ENCODE results near the gene FAM209A. TPM values are rescaled to one million over a fixed set of nuclear protein-coding genes. Genes with fewer than 3 reads are reported as not detected.

FAM209A gene
- polyA plus RNA-seq, 1 donor (not counting 4 experiments of a cell fraction or from before 2014, with no cell fraction given): 0.35 TPM

DNA sequence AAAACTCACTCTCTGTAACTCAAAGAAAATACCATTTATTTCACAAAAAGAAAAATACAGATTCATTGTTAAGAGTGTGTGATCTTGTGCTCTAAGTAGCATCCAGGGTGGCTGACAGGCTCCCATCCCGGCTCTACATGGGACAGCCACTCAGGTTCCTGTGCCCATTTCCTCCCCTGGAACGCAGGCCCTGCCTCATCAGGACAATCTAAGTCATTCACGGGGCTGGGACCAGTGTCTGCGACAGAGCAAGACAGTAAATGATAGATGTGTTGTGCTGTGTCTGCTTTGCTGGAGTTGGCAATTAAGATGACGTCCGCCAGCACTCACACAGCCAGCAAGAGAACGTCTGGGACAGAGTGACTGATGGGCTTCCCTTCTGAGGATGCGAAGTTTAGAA lies 6.9 kb upstream of the FAM209A start:
- TF ChIP-seq, protein P1, sequence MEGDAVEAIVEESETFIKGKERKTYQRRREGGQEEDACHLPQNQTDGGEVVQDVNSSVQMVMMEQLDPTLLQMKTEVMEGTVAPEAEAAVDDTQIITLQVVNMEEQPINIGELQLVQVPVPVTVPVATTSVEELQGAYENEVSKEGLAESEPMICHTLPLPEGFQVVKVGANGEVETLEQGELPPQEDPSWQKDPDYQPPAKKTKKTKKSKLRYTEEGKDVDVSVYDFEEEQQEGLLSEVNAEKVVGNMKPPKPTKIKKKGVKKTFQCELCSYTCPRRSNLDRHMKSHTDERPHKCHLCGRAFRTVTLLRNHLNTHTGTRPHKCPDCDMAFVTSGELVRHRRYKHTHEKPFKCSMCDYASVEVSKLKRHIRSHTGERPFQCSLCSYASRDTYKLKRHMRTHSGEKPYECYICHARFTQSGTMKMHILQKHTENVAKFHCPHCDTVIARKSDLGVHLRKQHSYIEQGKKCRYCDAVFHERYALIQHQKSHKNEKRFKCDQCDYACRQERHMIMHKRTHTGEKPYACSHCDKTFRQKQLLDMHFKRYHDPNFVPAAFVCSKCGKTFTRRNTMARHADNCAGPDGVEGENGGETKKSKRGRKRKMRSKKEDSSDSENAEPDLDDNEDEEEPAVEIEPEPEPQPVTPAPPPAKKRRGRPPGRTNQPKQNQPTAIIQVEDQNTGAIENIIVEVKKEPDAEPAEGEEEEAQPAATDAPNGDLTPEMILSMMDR (optimal IDR thresholded peaks at IDR 0.05 in 1 of 3, IDR thresholded peaks at IDR 0.05 in 1 of 3, conservative IDR thresholded peaks at IDR 0.05 in 1 of 3; ENCODE audit: extremely low read depth in 1 of 3, insufficient read depth in 2 of 3, low read length in 3 of 3): no peak
- no peak for TF ChIP-seq EZH2 (IDR thresholded peaks at IDR 0.05; ENCODE audit: low read length)
- dilution Hi-C loops (cut with MboI; ENCODE audit: extremely low pct_ligation_motif_present, low sequenced_read_pairs): no loop called here
- FAIRE-seq: no peak

GRCh38 chr20:56518126-56518525 lies 6.4 kb upstream of the FAM209A start:
- H3K4me2 ChIP-seq (ENCODE audit: control insufficient read depth, extremely low read depth, insufficient read depth, low read depth, low read length): no peak overlapping the region
- DNase-seq (ENCODE audit: low read depth, low spot score) (no peak), FAIRE-seq (no peak)
- H3K4me1 ChIP-seq (ENCODE audit: control insufficient read depth, extremely low read depth, insufficient read depth, low read length): no peaks in the 10 kb centered on the region
- H3K4me3 ChIP-seq (ENCODE audit: control insufficient read depth in 2 of 3, extremely low read depth in 1 of 3, insufficient read depth in 2 of 3, low read depth in 1 of 3, low read length in 3 of 3): no peak overlapping the region
- H3K27me3 ChIP-seq (ENCODE audit: control insufficient read depth, extremely low read depth, insufficient read depth, low read length): no peaks in the 10 kb centered on the region
- H4K20me1 ChIP-seq (ENCODE audit: control insufficient read depth, extremely low read depth, insufficient read depth, low read length): no peaks in the 10 kb centered on the region
- no peak for TF ChIP-seq EZH2 (IDR thresholded peaks at IDR 0.05; ENCODE audit: low read length)
- TF ChIP-seq, protein P1 (optimal IDR thresholded peaks at IDR 0.05 in 1 of 3, IDR thresholded peaks at IDR 0.05 in 1 of 3, conservative IDR thresholded peaks at IDR 0.05 in 1 of 3; ENCODE audit: extremely low read depth in 1 of 3, insufficient read depth in 2 of 3, low read length in 3 of 3): no peak
- H3K9me3 ChIP-seq (ENCODE audit: control insufficient read depth, low read depth, low read length): no peaks in the 10 kb centered on the region
- H3K79me2 ChIP-seq (ENCODE audit: control insufficient read depth, insufficient read depth, low read length): no peaks in the 10 kb centered on the region
- peaks cover 0 to 19% of the 10 kb centered on the region in 2 experiments for H3K36me3 ChIP-seq (ENCODE audit: control insufficient read depth in 2 of 2, extremely low read depth in 1 of 2, insufficient read depth in 2 of 2, low read length in 2 of 2)
- no peaks in the 10 kb centered on the region for H3K9me1 ChIP-seq (ENCODE audit: control insufficient read depth, extremely low read depth, insufficient read depth, low read length)
- dilution Hi-C loops (cut with MboI; ENCODE audit: extremely low pct_ligation_motif_present, low sequenced_read_pairs): no loop called here
- no peak overlapping the region for H2AFZ ChIP-seq (ENCODE audit: control insufficient read depth, low read length)
- H3K9ac ChIP-seq (ENCODE audit: control insufficient read depth, extremely low read depth, insufficient read depth, low read length): no peak overlapping the region
- H3K27ac ChIP-seq (ENCODE audit: control insufficient read depth, insufficient read depth, low read length): no peak overlapping the region

More for the DNA sequence above, 6.9 kb upstream of the FAM209A start:
- Histone ChIP-seq H2AFZ (ENCODE audit: control insufficient read depth, low read length) (no peak overlapping the region), H3K9ac (ENCODE audit: control insufficient read depth, extremely low read depth, insufficient read depth, low read length) (no peak overlapping the region), H3K36me3 (ENCODE audit: control insufficient read depth in 2 of 2, extremely low read depth in 1 of 2, insufficient read depth in 2 of 2, low read length in 2 of 2) (peaks cover 0 to 21% of the 10 kb centered on the region in 2 experiments), H3K4me3 (ENCODE audit: control insufficient read depth in 2 of 3, extremely low read depth in 1 of 3, insufficient read depth in 2 of 3, low read depth in 1 of 3, low read length in 3 of 3) (no peak overlapping the region), H3K4me1 (ENCODE audit: control insufficient read depth, extremely low read depth, insufficient read depth, low read length) (no peaks in the 10 kb centered on the region), H3K9me1 (ENCODE audit: control insufficient read depth, extremely low read depth, insufficient read depth, low read length) (no peaks in the 10 kb centered on the region), H3K27ac (ENCODE audit: control insufficient read depth, insufficient read depth, low read length) (no peak overlapping the region), H3K79me2 (ENCODE audit: control insufficient read depth, insufficient read depth, low read length) (no peaks in the 10 kb centered on the region), H3K4me2 (ENCODE audit: control insufficient read depth, extremely low read depth, insufficient read depth, low read depth, low read length) (no peak overlapping the region), H3K9me3 (ENCODE audit: control insufficient read depth, low read depth, low read length) (no peaks in the 10 kb centered on the region), H4K20me1 (ENCODE audit: control insufficient read depth, extremely low read depth, insufficient read depth, low read length) (no peaks in the 10 kb centered on the region), H3K27me3 (ENCODE audit: control insufficient read depth, extremely low read depth, insufficient read depth, low read length) (no peaks in the 10 kb centered on the region)
- DNase-seq (ENCODE audit: low read depth, low spot score): no peak

Measured in keratinocyte (primary cell).